ENCODE results near the gene ZNF91.

DNA sequence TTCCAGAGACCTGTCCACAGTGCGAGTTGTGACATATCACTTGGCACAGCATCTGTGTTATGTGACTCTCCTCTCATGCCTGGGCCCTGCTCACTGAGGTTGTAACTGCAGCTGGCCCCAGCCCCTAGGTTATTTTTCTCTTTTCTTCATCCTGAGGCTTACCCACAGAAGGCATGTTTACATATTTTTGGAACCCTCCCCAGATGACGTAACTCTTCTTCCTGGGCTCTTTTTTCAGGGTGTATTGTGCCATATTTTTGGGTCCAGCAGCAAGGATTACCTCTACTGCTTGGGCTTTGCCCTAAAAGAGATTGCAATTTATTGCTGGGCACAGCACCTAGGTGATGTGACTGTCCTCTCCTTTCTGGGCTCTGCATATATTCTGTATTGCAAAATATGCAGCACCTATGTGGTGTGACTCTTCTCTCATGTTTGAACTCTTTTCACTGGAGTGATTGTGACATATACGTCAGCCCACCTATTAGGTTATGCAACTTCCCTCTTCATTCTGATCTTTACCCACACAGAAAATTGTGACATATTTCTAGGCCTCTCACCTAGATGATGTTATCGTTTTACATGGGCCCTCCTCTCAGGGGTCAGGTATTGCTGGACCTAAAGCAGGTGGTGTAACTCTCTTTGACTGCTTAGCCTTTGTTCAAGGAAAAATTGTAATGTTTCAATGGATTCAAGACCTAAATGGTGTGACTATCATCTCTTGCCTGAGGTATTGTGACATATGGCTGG lies 80.6 kb downstream of the ZNF91 start:
- TF ChIP-seq, protein P1, sequence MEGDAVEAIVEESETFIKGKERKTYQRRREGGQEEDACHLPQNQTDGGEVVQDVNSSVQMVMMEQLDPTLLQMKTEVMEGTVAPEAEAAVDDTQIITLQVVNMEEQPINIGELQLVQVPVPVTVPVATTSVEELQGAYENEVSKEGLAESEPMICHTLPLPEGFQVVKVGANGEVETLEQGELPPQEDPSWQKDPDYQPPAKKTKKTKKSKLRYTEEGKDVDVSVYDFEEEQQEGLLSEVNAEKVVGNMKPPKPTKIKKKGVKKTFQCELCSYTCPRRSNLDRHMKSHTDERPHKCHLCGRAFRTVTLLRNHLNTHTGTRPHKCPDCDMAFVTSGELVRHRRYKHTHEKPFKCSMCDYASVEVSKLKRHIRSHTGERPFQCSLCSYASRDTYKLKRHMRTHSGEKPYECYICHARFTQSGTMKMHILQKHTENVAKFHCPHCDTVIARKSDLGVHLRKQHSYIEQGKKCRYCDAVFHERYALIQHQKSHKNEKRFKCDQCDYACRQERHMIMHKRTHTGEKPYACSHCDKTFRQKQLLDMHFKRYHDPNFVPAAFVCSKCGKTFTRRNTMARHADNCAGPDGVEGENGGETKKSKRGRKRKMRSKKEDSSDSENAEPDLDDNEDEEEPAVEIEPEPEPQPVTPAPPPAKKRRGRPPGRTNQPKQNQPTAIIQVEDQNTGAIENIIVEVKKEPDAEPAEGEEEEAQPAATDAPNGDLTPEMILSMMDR (IDR thresholded peaks at IDR 0.05; ENCODE audit: poor library complexity, severe bottlenecking): no peak
- TF ChIP-seq RAD21 (conservative IDR thresholded peaks at IDR 0.05) (no peak), EZH2 (IDR thresholded peaks at IDR 0.05; ENCODE audit: borderline replicate concordance, insufficient read depth, low read length, poor library complexity, severe bottlenecking) (no peak), POLR2AphosphoS5 (IDR thresholded peaks at IDR 0.05) (no peak), TAF1 (IDR thresholded peaks at IDR 0.05; ENCODE audit: low read depth) (no peak)
- TF ChIP-seq, protein P2, sequence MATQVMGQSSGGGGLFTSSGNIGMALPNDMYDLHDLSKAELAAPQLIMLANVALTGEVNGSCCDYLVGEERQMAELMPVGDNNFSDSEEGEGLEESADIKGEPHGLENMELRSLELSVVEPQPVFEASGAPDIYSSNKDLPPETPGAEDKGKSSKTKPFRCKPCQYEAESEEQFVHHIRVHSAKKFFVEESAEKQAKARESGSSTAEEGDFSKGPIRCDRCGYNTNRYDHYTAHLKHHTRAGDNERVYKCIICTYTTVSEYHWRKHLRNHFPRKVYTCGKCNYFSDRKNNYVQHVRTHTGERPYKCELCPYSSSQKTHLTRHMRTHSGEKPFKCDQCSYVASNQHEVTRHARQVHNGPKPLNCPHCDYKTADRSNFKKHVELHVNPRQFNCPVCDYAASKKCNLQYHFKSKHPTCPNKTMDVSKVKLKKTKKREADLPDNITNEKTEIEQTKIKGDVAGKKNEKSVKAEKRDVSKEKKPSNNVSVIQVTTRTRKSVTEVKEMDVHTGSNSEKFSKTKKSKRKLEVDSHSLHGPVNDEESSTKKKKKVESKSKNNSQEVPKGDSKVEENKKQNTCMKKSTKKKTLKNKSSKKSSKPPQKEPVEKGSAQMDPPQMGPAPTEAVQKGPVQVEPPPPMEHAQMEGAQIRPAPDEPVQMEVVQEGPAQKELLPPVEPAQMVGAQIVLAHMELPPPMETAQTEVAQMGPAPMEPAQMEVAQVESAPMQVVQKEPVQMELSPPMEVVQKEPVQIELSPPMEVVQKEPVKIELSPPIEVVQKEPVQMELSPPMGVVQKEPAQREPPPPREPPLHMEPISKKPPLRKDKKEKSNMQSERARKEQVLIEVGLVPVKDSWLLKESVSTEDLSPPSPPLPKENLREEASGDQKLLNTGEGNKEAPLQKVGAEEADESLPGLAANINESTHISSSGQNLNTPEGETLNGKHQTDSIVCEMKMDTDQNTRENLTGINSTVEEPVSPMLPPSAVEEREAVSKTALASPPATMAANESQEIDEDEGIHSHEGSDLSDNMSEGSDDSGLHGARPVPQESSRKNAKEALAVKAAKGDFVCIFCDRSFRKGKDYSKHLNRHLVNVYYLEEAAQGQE (IDR thresholded peaks at IDR 0.05; ENCODE audit: borderline replicate concordance): no peak
